ENCODE results near the gene INAFM1.

- TF ChIP-seq CTCF (IDR thresholded peaks at IDR 0.05; ENCODE audit: poor library complexity) (peak; percentile 99), EZH2 (IDR thresholded peaks at IDR 0.05; ENCODE audit: borderline replicate concordance) (no peak)
These were observed 30.7 kb upstream of the INAFM1 start for GRCh38 chr19:47243776-47244547.
